HUDEP-2 (cell line): Measurements from ENCODE around the gene BRINP2.
"Not testable (repeated sequence)": the region's sequence is repeated elsewhere in the genome, so short reads cannot be mapped to it uniquely, and the experiment has no call there.

Experiments
- DNase-seq, 76 experiments: peaks; one replicate each; lab custom pipeline; 2025; ENCODE audit not compliant: unreplicated experiment in 76 of 76; lab: John Stamatoyannopoulos, UW

Gene BRINP2

DNA sequence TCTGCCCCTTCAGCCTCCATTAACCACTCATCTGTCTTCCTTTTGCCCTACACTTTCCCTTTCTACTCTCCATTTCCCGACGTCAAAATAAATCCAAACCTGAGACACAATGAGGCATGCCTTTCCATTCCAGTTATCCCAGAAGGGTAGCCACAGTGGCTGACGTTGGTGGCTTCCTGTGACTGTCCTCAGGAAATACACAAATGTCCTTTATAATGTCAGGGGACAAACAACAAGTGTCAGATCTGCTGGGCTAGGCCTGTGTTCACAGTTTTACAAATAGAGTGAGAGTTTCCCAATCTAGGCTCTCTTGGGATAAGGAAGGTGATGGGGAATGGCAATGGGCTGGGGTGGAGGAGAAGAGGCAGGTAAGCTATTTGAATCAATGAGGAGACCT is 135.3 kb downstream of the BRINP2 start:
- no peak for DNase-seq

DNA sequence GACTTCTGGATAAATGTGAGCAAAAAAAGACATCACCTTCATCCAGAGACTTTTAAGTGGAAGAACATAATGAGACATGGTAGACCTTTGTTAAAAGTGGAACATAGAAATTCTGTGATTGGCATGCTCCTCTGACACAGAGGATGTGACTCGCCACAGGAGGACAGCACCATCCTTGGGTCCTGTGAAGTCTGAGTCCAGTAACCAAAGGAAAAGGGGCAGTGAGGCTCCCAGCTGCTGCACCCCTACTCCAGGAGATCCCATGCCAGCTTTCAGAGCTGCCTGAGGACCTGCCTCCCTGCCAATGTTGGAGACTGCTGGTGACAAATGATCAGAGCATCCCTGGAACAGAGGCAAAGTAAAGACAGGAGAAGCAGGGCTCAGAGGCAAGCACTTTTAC is 136.2 kb downstream of the BRINP2 start:
- no peak for DNase-seq

DNA sequence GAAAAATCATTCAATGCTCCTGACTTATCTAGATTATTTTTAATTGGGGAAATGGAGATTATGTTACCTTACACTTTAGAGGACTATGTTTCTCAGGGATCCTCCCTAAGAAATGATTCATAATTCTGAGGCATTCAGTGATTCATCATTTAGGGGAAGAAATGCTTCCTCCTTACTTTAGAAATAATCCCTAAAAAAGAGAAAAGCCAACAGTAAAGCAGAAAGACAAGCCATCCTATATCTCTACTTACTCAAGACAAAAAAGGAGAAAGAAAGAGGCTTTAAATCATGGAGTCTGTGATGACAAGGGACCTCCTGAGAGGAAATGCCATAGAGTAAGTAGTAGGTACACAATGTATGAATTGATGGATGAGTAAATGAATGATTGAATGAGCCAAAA is 137.0 kb downstream of the BRINP2 start:
- no peak for DNase-seq

DNA sequence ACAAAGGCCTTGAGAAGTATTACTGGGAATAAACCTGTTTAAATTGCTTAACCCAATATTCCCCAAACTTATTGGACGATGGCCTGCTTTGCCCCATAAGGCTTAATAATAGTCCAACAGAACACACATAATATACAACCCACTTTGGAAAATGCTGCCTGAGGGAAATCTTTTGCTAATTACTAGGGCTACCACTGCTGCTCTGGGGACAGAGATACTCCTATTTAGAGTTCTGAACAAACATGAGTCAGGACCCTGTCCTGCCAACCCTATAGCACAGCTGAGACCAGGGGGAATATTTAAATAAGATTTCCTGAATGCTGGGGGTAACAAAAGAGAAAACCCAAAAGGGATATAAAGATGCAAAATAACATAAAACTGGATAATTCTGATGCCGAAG is 139.1 kb downstream of the BRINP2 start:
- no peak for DNase-seq

DNA sequence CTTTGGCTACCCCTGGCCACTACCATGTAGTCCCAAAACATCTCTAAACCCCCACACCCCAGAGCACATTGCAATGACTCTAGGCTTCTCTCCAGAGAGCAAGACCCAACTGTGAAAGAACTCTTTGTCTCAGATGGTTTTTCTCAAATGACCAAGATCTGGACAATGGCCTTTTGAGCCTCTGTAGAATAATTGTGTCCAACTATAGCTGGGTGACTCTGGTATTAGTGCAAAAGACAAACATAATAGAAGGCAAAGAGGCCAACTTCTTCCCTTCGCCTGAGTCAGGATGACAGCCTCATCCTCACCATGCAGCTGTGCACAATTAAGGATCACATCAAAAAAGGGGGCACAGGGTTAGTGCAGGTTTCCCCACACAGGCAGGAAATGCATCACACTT is 139.6 kb downstream of the BRINP2 start:
- no peak for DNase-seq

DNA sequence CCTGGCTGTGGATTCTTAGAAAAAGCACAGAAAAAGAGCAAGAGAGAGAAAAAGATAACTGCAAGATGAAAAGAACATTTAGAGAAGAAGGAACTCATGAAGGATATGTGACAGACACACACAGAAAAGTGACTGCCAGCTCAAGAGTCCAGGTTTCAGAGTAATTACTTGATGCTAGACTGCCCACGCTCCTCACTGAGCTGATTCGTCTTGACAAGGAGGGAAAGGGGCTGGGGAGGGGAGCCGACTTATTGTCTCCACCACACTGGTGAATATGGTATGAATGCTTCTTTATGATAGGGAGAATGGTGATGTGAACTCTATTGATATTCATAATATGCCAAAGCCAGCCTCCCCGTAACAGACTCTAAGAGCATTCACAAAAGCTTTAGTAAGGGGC is 140.4 kb downstream of the BRINP2 start:
- DNase-seq, result no peak

DNA sequence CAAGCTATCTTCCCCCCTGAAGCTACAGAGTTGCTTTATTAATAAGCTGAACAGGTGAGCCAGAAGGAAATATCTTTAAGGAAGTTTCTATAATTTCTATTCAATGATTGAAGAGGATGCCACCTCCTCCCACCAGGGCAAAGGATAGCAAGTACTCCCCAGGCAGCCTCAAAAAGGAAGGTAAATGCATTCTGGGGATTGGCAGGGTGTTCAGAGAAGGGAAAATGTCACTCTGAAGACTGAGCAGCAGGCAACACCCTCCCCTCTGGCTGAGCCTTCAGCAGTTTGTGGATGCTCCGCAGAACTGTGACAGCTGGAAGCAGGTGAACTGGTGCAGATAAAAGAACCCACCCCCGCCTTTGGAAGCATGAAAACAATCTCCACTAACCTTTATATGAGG is 140.8 kb downstream of the BRINP2 start:
- DNase-seq, result no peak

DNA sequence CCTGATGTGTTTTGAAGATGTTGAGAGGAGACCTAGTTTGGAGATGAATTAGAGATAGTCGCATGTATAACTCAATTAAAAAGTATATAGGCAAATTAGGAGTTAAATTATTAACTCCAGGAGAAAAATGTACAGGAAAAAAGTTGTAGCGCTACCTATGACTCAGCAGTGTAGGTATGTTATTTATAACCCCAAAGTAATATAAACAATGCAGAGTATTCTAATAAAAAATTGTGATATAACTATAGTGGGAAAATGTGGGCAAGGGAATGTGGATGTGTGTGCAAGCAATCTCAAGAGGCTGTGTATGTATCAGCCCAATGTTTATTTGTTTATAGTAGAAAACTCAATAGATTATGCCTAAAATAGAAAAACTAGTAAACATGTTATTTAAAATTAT is 144.5 kb downstream of the BRINP2 start:
- no peak for DNase-seq

DNA sequence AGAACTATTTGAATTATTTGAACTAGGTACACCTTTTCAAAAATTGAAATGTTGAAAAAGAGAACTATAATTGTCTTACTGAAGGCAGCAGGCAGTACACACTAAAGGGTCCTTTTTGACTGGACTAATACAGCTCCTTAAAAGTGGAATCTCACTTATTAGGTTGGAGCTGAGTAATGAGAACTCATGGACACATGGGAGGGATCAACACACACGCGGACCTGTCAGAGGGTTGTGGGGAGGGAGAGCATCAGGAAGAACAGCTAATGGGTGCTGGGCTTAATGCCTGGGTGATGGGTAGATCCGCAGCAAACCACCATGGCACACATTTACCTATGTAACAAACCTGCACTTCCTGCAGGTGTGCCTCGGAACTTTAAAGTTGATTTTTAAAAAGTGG is 145.0 kb downstream of the BRINP2 start:
- no peak for DNase-seq

DNA sequence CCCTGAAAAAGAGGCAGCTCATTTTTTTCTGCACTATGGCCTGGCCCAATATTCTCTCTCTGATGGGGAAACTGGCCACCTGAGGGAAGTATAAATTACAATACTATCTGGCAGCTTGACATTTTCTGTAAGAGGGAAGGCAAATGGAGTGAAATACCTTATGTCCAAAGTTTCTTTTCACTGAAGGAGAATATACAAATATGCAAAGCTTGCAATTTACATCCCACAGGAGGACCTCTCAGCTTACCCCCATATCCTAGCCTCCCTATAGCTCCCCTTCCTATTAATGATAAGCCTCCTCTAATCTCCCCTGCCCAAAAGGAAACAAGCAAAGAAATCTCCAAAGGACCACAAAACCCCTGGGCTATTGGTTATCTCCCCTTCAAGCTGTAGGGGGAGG is 150.7 kb downstream of the BRINP2 start:
- not testable (repeated sequence) for DNase-seq

DNA sequence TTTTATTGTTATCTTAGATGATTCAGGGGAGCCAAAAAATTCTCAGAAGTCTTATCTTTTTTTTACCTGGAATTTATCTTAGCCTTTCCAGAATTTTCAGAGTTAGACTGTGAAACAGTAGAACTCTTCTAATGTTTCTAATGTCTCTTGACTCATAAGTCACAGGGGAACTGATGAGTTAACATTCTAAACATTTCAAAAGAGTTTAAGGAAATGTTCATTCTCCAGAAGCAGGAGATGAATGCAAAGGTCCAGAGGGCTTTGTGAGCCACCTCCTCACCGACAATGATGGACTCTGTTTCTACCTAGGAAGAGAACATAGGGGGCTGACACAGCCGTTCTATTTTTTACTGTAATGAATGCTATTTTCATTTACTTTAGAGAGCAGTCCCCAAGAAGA is 157.5 kb downstream of the BRINP2 start:
- no peak for DNase-seq

DNA sequence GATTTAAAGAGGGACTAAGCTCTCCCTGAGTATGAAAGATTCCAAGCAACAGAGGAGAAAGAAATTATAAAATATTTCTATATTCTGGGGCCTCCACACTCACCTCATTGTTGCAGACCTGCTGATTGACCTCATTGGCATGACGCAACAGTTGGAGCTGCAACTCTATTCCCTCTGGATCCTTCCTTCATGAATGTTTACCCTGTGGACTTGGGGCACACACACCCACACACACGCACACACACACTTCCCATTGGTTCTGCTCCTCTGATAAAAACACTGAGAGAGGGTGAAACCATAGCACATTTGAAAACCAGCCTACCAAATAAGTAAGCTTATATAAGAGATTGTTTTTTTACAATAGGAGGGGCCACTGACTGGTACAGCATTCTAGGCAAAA is 159.1 kb downstream of the BRINP2 start:
- no peak for DNase-seq
